NCI-H2227 (cell line): Measurements from ENCODE around the gene ARSG.
"Not testable (repeated sequence)": the region's sequence is repeated elsewhere in the genome, so short reads cannot be mapped to it uniquely, and the experiment has no call there.

ENCODE experiments used
- DNase-seq: peaks from one replicate; lab custom pipeline; 2025; ENCODE audit not compliant: unreplicated experiment; lab: John Stamatoyannopoulos, UW

ARSG gene

DNA sequence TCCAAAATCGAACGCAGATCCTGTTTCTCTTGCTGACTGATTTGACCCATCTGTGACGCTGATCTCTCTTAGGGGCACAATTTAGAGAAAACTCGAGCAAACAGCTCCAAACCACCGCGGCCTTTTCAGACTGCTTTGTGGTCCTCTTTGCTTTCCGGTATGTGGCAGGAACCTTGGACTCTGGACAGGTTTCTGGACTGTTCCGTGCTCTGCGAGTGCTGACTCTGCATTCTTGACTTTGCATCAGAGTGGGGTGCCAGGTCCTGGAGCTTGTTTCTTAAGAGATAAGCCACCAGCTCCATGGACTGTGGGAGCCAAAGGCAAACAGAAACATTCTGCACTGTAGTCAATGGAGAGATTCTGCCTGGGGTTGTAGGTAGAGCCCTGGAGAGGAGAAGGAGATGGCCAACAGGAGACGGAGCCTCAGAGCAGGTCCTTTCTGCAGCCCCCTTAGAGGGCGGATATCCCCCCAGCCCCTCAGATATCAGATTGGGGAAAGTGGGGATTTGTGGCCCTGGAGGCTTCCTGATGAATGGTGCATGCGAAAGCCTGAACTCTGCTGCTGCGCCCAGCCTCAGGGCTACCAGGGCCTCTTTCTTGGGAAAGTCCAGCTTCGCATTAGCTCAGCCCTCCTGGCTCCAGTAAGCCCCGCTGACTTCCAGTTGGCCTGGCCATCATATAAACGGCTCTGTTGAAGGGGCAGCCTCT lies 100.4 kb downstream of the ARSG start:
- DNase-seq: no peak

DNA sequence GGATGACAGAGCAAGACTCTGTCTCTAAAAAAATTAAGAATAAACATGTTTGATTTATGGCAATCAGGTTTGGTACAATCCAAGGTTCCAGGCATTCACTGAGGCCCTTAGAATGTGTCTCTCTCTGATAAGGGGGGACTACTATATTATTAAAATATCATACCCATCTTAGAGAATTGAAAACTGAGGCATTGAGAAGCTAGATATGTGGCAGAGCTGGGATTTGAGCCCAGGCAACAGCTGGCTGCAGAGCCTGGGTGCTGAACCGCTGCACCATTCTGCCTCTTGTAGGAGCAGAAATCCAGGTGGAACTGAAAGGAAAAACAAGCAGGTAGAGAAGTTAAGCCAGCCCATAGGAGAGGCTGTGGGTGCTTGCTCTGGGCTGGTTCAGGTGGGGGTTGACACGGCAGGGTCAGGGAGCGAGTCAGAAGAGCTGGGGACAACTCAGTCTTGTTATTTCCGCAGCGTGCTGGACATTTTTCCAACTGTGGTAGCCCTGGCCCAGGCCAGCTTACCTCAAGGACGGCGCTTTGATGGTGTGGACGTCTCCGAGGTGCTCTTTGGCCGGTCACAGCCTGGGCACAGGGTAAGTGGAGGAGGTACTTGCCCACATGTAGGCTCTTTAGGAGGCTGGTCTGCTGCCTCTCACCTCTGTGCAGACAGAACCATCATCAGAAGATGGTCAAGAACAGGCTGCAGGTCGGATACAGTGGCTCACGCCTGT lies 103.5 kb downstream of the ARSG start:
- DNase-seq: no peak

DNA sequence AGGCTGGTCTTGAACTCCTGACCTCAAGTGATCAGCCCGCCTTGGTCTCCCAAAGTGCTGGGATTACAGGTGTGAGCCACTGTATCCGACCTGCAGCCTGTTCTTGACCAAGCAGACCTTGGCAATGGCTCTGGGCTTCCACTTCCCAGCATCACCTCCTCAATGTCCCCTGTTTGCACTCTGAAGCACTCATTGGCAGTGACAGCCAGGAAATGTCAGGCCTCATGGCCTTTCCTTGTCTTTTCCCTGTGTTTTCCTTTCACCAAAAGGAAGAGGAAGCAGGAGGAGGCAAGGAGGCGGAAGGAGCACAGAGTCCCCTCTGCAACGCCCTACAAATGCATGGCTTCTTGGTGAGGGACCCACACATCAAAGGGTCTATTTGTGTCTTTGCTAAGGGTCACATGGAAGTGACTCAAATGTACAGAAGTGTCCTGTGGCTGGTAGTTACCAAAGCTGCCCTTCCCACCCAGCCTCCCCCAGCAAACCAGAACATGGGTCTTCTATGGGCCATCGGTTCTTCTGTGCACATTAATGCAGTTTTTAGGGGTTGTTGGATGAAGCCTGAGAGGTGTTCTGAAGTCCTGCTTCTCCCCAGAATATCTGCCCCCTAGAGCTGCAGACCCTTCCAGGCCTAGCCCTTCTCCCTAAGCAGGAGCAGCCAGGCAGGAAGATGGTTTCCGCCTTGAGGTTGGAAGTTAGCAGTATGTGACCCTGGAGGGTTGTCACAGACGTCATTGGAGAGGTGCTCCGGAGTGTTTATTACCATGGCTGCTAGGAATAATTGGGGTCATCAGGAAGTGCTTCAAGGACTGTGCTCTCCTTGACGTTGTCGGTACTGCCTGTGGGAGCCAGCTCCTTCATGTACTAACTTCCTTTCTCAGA lies 105.2 kb downstream of the ARSG start:
- no peak for DNase-seq

DNA sequence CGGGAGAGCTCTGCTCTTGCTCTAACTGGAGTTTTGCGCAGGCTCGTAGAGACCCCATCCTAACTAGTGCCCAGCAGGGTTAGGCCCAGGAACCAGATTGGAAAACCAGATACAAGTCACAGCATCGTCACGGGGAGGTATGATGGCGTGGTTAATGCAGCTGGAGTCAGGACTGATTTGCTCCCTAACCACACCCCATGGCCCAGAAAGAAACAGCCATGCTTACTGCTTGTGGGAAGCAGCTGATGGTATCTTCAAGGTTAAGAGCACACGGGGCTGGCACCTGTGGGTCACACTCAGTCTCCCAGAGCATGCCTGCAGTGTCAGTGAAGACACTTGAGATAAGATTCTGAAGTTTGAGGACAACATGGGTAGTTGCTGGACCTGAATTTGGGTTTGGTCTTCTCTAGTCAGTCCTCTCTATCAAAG lies 105.8 kb downstream of the ARSG start:
- no peak for DNase-seq

DNA sequence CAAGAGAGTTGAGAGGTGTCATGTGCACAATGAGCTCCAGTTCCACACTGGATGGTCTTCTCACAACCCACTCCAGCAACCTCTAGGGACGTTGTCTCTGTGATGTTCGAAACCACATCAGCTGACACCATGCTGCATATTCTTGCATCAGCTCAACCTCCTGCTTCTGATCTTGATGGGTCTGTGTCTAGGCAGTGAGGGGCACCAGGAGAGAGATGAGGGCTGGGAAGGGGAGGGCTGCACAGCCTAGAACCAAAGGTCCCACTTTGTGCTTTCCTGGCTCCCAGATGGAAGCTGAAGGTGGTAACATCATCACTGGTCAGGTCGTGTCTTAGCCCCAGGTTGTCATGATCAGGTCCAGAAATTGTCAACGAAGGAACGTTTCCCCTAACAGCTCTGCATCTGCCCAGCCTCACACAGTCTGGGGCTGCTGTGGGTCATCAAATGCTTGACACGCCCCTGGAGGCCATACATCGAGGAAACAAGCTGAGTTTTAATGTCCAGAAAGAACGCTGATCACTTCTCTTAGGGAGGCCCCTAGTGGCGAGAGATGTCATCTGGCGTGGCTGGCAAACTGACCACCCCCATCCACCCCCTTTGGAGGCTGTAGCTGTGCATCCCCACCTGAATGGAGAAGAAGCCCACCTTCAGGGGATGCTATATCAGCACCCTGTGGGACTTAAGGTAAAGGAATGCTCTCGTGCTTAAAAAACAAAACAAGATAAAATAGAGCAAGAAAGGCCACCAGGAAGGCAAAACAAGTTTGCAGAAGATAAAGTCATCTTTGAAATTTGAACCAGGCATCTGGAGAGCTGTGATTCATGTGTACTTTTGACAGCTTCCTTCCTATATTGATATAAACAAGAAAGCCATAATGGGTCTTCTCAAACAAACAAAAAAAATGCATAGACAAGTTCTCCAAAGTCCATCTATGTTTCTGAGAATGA lies 107.7 kb downstream of the ARSG start:
- DNase-seq: peak; percentile 38

DNA sequence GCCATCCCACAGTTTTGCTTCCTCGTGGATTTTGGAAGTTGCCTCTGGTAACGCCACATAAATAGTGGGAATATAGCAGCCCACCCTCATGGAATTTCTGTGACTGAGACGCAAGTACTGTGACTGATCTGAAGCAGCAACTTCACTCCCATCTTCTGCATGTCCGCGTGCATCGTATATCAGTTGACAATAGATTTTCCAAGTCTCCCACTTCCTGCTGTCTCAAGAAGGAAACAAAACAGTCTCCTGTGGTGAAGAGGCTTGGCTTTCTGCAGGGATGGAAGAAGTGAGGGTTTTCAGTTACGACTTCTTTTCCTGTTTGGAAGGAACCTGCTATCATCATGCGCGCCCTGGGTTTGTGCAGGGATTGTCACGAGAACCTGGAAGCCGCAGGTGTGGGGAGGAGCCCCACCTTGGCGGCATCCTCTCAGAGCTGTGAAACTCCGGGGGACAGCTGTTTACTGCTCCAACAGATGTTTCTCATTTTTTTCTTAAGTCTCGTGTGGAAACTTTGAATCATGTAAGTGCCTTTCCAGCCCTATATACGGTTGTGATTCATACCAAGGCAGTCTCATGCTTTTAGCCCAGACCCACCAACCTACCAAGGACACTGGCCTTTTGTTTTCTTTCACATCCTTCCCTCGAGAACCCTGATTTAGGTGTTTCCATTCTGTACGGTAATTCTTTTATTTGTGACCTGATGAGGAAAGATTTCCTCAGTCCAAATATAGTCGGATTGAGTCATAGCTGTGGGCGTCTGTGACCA lies 108.5 kb downstream of the ARSG start:
- DNase-seq: no peak

DNA sequence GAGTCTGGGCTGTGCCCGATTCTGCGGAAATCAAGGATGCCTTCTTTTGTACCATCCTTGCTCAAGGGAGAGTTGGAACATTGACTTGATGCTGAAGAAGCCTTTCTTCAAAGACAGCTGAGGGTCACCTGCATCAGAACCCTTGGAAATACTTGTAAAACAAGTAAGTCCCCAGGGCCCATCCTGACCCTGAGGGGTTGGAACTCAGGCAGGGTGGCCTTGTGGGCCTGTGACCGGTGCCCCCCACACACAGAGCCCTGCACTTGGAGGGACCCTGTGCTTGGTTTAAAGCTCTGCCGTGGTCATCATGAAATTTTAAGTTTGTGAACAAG lies 109.1 kb downstream of the ARSG start:
- no peak for DNase-seq

DNA sequence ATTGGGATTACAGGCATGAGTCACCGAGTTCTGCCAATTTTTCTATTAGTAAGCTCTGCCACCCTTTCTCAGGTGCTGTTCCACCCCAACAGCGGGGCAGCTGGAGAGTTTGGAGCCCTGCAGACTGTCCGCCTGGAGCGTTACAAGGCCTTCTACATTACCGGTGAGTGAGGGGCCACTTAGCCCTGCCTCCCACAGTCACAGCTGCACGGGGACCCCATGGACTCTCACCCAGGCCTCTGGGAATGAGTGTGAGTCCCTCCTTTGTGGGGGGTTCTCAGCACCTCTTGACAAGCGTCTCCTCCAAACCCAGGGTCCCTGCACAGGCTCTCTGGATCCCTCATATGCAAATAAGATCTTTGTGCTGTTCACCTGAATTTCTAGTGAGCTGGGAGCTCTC lies 110.0 kb downstream of the ARSG start:
- no peak for DNase-seq

DNA sequence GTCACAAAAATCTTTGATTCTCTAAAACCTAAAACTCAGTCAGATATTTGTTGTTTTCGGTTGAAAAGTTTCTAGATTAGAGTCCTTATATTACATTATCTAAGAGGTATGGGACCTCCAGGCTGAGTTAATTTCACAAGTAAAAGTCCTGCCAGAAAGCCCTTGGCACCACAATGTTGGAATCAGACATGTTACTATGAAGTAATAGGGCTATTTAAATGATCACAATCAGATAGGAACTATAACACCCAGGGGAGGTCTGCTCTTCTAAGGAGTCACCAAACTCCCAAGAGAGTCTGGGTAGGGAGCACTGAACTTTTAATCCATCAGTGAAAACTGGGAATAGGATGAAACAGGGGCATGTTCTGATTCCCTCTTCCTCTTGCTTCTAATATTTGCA lies 111.8 kb downstream of the ARSG start:
- DNase-seq: no peak

DNA sequence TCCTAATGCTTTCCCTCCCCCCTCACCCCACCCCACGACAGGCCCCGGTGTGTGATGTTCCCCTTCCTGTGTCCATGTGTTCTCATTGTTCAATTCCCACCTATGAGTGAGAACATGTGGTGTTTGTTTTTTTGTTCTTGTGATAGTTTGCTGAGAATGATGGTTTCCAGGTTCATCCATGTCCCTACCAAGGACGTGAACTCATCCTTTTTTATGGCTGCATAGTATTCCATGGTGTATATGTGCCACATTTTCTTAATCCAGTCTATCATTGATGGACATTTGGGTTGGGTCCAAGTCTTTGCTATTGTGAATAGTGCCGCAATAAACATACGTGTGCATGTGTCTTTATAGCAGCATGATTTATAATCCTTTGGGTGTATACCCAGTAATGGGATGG lies 112.5 kb downstream of the ARSG start:
- DNase-seq: not testable (repeated sequence)

DNA sequence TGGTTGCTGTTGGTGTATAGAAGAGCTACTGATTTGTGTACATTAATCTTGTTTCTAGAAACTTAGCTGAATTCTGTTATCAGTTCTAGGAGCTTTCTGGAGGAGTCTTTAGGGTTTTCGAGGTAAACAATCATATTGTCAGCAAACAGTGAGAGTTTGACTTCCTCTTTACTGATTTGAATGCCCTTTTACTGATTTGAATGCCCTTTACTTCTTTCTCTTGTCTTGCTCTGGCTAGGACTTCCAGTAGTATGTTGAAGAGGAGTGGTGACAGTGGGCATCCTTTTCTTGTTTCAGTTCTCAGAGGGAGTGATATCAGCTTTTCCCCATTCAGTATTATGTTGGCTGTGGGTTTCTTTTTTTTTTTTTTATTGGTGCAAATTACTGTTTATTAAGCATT lies 116.4 kb downstream of the ARSG start:
- DNase-seq: not testable (repeated sequence)

DNA sequence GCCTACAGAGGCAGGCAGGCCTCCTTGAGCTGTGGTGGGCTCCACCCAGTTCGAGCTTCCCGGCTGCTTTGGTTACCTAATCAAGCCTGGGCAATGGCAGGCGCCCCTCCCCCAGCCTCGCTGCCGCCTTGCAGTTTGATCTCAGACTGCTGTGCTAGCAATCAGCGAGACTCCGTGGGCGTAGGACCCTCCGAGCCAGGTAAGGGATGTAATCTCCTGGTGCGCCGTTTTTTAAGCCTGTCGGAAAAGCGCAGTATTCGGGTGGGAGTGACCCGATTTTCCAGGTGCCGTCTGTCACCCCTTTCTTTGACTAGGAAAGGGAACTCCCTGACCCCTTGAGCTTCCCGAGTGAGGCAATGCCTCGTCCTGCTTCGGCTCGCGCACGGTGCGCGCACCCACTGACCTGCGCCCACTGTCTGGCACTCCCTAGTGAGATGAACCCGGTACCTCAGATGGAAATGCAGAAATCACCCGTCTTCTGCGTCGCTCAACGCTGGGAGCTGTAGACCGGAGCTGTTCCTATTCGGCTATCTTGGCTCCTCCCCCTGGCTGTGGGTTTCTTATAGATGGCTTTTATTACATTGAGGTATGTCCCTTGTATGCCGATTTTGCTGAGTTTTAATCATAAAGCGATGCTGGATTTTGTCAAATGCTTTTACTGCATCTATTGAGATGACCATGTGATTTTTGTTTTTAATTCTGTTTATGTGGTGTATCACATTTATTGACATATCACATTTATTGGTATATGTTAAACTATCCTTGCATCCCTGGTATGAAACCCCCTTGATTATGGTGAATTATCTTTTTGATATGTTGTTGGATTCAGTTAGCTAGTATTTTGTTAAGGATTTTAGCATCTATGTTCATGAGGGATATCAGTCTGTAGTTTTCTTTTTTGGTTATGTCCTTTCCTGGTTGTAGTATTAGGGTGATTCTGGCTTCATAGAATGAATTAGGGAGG lies 122.6 kb downstream of the ARSG start:
- DNase-seq: peak; percentile 43

DNA sequence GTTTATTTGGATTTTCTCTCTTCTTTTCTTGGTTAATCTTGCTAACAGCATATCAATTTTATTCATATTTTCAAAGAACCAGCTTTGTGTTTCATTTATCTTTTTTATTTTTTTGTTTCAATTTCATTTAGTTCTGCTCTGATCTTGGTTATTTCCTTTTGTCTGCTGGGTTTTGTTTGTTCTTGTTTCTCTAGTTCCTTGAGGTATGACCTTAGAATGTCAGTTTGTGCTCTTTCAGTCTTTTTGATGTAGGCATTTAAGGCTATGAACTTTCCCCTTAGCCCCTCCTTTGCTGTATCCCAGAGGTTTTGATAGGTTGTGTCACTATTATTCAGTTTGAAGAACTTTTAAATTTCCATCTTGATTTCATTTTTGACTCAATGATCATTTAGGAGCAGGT lies 123.6 kb downstream of the ARSG start:
- not testable (repeated sequence) for DNase-seq

DNA sequence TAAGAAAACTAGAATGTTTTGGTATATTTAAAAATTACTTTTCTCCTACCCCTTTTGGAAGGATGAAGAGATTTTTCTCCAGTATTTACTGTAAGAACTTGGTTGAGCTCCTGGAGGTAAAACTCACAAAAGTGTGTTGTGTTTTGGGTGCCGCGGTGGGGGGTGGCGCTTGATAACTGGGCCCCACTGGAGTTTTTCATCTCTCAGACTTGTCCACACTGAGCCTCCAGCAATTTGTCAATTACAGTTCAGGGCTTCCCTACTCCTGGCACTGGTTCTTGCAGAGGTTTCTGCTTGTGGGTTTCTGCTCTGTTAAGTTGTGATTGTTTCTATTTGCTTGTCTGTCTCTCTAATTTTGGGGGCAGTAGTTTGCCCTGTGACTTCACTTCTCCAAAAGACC lies 126.0 kb downstream of the ARSG start:
- DNase-seq: no peak

DNA sequence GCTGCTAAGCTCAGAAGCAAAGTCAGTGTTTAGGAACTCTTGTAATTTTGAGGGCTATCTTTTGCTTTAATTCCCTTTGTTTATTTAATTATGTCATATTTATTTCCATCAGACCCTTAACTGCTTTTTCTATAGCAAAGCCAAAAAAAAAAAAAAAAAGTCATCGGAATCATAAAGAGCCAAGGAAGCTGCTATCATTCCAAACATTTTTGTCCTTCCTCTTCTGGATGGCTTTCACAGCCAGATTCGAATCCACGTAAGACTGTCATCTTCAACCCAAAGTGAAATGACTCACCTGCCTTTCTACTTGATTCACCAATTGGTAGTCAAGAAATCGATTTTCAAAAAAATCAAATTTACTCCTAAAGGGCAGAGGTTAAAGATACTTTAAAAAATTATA lies 127.6 kb downstream of the ARSG start:
- no peak for DNase-seq

DNA sequence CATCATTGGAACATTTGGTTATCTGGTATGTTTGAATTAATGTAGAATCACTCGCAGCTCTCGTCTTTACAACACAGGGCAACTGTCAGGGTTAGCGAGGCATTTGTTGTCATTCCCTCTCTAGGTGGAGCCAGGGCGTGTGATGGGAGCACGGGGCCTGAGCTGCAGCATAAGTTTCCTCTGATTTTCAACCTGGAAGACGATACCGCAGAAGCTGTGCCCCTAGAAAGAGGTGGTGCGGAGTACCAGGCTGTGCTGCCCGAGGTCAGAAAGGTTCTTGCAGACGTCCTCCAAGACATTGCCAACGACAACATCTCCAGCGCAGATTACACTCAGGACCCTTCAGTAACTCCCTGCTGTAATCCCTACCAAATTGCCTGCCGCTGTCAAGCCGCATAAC lies 128.8 kb downstream of the ARSG start:
- DNase-seq: no peak

DNA sequence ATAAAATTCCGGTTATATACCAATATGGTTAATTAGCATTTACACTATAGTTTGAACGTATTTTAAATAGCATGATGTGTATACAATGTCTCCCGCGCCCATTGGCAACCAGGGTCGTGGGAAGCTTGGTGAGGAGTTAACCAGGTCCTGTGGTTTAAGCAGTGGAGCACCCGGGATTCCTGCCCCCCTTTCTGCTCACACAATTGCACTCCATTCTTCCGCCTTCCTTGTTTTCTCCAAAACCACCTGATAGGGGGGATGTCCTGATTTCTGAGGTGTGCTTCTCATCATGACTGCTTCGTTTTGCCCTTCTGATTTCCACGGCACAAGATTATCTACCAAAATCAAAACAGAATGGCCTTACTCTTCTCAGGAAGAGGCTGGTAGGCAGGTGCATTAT lies 130.2 kb downstream of the ARSG start:
- DNase-seq: no peak

DNA sequence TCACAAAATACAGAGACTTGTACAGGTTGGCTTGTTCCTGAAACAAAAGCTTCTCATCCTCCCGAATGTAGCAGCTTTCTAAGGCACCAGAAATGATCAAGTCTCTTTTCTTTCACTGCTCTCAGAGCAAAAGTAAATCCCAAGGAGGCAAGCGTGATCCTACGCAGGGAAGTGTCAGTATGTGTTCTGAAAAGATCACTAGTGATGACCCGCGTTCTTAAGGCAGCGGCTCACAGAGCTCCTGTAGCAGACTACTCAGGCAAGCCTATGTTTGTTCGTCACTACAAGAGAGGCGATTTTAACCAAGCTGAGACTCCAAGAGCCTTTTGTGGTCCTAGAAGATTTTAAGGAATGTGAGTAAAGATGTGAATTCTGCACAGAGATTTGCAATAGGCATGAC lies 131.5 kb downstream of the ARSG start:
- no peak for DNase-seq

DNA sequence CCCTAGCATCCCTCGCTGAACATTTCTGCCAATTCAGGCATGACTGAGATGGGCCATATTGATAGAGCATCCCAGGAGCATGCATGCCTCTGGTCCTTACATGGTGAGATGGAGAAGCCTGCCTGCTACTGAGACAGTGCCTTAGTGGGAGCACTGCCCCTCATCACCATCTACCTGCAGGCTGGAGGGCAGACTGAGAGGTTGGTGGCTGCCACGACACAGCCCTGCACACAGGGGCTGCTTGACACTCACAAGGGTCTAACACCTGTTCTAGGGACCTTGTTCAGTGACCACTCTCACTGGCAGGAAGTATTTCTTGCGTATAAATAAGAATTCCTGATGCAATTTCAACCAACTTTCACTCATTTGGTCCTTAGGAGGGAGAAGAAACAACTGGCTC lies 132.0 kb downstream of the ARSG start:
- no peak for DNase-seq
